HepG2 (cell line): ENCODE results near the gene PSORS1C1. TPM values are rescaled to one million over a fixed set of nuclear protein-coding genes. Genes with fewer than 3 reads are reported as not detected.

Experiments used
- AGO2 ChIP-seq: fragments of 200-400 bp; formaldehyde crosslinking; optimal IDR thresholded peaks from 2 replicates; pipeline ENCODE3; 2017; ENCODE audit warnings: mild to moderate bottlenecking, low read depth, low read length, moderate library complexity
- ARID5B ChIP-seq: IDR thresholded peaks from 2 replicates; pipeline ENCODE4 v1.4.0; 2020; ENCODE audit warnings: mild to moderate bottlenecking, missing genetic modification reagents
- CBX2 ChIP-seq, 2 experiments: fragments of 200-600 bp in 1 of 2; sonication (generic); formaldehyde crosslinking in 1 of 2; IDR thresholded peaks; 2 replicates each; pipeline versions ENCODE4 v1.7.0 to v1.8.1; 2018 to 2022; ENCODE audit warnings: low read depth in 2 of 2, low read length in 1 of 2, mild to moderate bottlenecking in 1 of 2, missing genetic modification reagents in 1 of 2
- CERS6 ChIP-seq: sonication (generic); formaldehyde crosslinking; IDR thresholded peaks from 2 replicates; pipeline ENCODE4 v1.5.0; 2020; ENCODE audit warnings: missing genetic modification reagents
- CTCF ChIP-seq: sonication (generic); formaldehyde crosslinking; IDR thresholded peaks from 2 replicates; pipeline ENCODE4 v1.5.0; 2020; ENCODE audit warnings: mild to moderate bottlenecking, missing genetic modification reagents, moderate library complexity
- HOXA5 ChIP-seq: sonication (generic); formaldehyde crosslinking; IDR thresholded peaks from 2 replicates; pipeline ENCODE4 v1.4.0; 2020; ENCODE audit warnings: missing genetic modification reagents
- JDP2 ChIP-seq: sonication (generic); formaldehyde crosslinking; IDR thresholded peaks from 2 replicates; pipeline ENCODE4 v1.8.1; 2022; ENCODE audit warnings: missing genetic modification reagents, borderline replicate concordance
- NR2F2 ChIP-seq: IDR thresholded peaks from 2 replicates; pipeline ENCODE4 v1.6.1; 2012; ENCODE audit warnings: low read depth, inconsistent platforms, borderline replicate concordance
- PITX1 ChIP-seq: sonication (generic); formaldehyde crosslinking; IDR thresholded peaks from 2 replicates; pipeline ENCODE4 v1.5.1; 2020; ENCODE audit warnings: mild to moderate bottlenecking, missing genetic modification reagents
- SAFB2 ChIP-seq: sonication (generic); formaldehyde crosslinking; IDR thresholded peaks from 2 replicates; pipeline ENCODE4 v1.5.1; 2020; ENCODE audit warnings: missing genetic modification reagents, low read depth, mild to moderate bottlenecking, borderline replicate concordance
- THRA ChIP-seq: sonication (generic); formaldehyde crosslinking; IDR thresholded peaks from 2 replicates; pipeline ENCODE4 v1.4.0; 2020; ENCODE audit warnings: missing genetic modification reagents, borderline replicate concordance
- U2AF2 ChIP-seq: fragments of 200-400 bp; formaldehyde crosslinking; IDR thresholded peaks from 2 replicates; pipeline ENCODE4 v1.6.1; 2017; ENCODE audit warnings: low read depth, mild to moderate bottlenecking, low read length
- ZNF136 ChIP-seq: sonication (generic); formaldehyde crosslinking; IDR thresholded peaks from 2 replicates; pipeline ENCODE4 v1.8.1; 2022; ENCODE audit warnings: low read depth, mild to moderate bottlenecking, moderate library complexity, missing genetic modification reagents
- ZNF512B ChIP-seq: sonication (generic); formaldehyde crosslinking; IDR thresholded peaks from 2 replicates; pipeline ENCODE4 v1.5.1; 2020; ENCODE audit warnings: missing genetic modification reagents, mild to moderate bottlenecking, borderline replicate concordance
- ZNF639 ChIP-seq: conservative IDR thresholded peaks from 2 replicates; pipeline ENCODE4 v1.6.1; 2018; ENCODE audit warnings: missing genetic modification reagents
- polyA plus RNA-seq, 8 experiments: library from polyadenylated mRNA; depleted of rRNA in 3 of 8; stranded (reverse) in 7 of 8; unstranded in 1 of 8; fragments of >200 nt; fragmentation: Illumina TruSeq in 4 of 8; extraction: Trizol in 4 of 8; gene quantifications; 2 replicates each; pipeline versions ENCODE4 v1.2.1 to v1.2.3, GENCODE V29; 2011 to 2016; ENCODE audit warnings: low read depth in 4 of 8, missing spikeins in 1 of 8, mixed read lengths in 1 of 8; ENCODE audit not compliant: insufficient read depth in 1 of 8
- total RNA-seq, 5 experiments: library from RNA; depleted of rRNA; stranded (reverse); fragments of >200 nt; fragmentation: Illumina TruSeq; extraction: Trizol; gene quantifications; 2 replicates each; pipeline ENCODE4 v1.2.3, GENCODE V29; 2016; ENCODE audit warnings: low read depth in 1 of 5

Gene PSORS1C1
- total and polyA plus RNA-seq, 2 of the 13 experiments (the other 11 are each of a cell fraction or from before 2014, with no cell fraction given) = 0.01 to 0.02 TPM

- TF ChIP-seq THRA (CRISPR knock-in tag) = no peak
- no peak for TF ChIP-seq SAFB2 (CRISPR knock-in tag)
- peak; percentile 91 for TF ChIP-seq CTCF (CRISPR knock-in tag)
- TF ChIP-seq U2AF2 = no peak
- TF ChIP-seq HOXA5 (CRISPR knock-in tag) = no peak
- no peak for TF ChIP-seq CBX2 (IDR thresholded peaks at IDR 0.05; ENCODE audit: low read depth, low read length)
- TF ChIP-seq CBX2 (CRISPR knock-in tag; IDR thresholded peaks at IDR 0.05; ENCODE audit: low read depth) = no peak
- TF ChIP-seq ZNF639 = no peak
- no peak for TF ChIP-seq NR2F2
- no peak for TF ChIP-seq CERS6 (CRISPR knock-in tag)
- no peak for TF ChIP-seq JDP2 (CRISPR knock-in tag)
- no peak for TF ChIP-seq PITX1 (CRISPR knock-in tag)
- TF ChIP-seq ZNF512B (CRISPR knock-in tag) = no peak
- no peak for TF ChIP-seq ZNF136 (CRISPR knock-in tag)
- peak; percentile 33; the same call in 1 of the 2 replicates for TF ChIP-seq ARID5B (CRISPR knock-in tag)
- no peak for TF ChIP-seq AGO2
Measured at GRCh38 chr6:31087494-31088089, 27.0 kb upstream of the PSORS1C1 start (continued).
